PC-3 (cell line): Measurements from ENCODE around the gene ALOX15B.

Experiments used
- EZH2 ChIP-seq: fragments of 300-600 bp; sonication (generic); IDR thresholded peaks from one replicate; pipeline ENCODE4 v1.6.1; 2017; ENCODE audit warnings: antibody characterized with exemption, mild to moderate bottlenecking, low read length; ENCODE audit not compliant: unreplicated experiment
- EZH2phosphoT487 ChIP-seq: fragments of 300-600 bp; sonication (generic); IDR thresholded peaks from 2 replicates; pipeline ENCODE4 v1.6.1; 2018; ENCODE audit warnings: mild to moderate bottlenecking, antibody characterized with exemption, low read length, borderline replicate concordance

DNA sequence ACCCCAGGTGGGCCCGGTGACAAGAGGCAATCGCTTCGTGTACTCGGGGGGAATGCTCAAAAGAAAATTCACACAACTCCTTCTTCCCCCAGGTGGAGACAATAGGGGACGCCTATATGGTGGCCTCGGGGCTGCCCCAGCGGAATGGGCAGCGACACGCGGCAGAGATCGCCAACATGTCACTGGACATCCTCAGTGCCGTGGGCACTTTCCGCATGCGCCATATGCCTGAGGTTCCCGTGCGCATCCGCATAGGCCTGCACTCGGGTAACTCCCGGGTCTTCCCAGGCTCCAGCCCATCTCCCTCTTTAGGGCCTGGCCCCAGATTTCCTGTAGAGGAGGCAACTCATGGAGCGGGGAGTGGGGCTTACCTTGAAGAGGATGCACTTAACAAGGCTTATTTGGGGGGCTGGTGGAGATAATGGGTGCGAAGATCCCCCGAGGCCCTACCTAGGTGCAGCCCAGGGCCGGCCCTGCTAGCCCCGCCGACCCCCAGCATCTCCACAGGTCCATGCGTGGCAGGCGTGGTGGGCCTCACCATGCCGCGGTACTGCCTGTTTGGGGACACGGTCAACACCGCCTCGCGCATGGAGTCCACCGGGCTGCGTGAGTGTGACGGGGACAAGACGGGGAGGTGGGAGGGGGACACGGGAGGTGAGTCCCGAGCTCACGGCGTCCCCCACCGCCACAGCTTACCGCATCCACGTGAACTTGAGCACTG is 23.5 kb upstream of the ALOX15B start:
- TF ChIP-seq EZH2phosphoT487: no peak
- no peak for TF ChIP-seq EZH2
